Measurements from ENCODE around the gene CCDC93.

The CCDC93 gene

GRCh38 chr2:117985092-117985491, 28.8 kb downstream of the CCDC93 start:
- DNase-seq = no peak

GRCh38 chr2:117984208-117984607, 29.7 kb downstream of the CCDC93 start:
- no peak for DNase-seq

GRCh38 chr2:117983040-117983439, 30.8 kb downstream of the CCDC93 start:
- no peak for DNase-seq

- no peak for DNase-seq
These were observed 31.4 kb downstream of the CCDC93 start for GRCh38 chr2:117982376-117983033.

GRCh38 chr2:117981810-117982209, 32.1 kb downstream of the CCDC93 start:
- no peak for DNase-seq

GRCh38 chr2:117980783-117981676, 32.8 kb downstream of the CCDC93 start:
- no peak for DNase-seq

GRCh38 chr2:117979911-117980701, 33.8 kb downstream of the CCDC93 start:
- DNase-seq = no peak

GRCh38 chr2:117977696-117978095, 36.2 kb downstream of the CCDC93 start:
- DNase-seq = no peak

- no peak for DNase-seq
These were observed 37.3 kb downstream of the CCDC93 start for GRCh38 chr2:117976581-117976980.

GRCh38 chr2:117973498-117974082, 40.3 kb downstream of the CCDC93 start:
- no peak for DNase-seq

GRCh38 chr2:117972476-117973123, 41.3 kb downstream of the CCDC93 start:
- DNase-seq = no peak

GRCh38 chr2:117968722-117969121, 45.1 kb downstream of the CCDC93 start:
- no peak for DNase-seq

- DNase-seq = no peak
These were observed 45.7 kb downstream of the CCDC93 start for GRCh38 chr2:117967977-117968718.

- no peak for DNase-seq
These were observed 50.4 kb downstream of the CCDC93 start for GRCh38 chr2:117963446-117963845.

- DNase-seq = no peak
These were observed 52.7 kb downstream of the CCDC93 start for GRCh38 chr2:117961201-117961600.

- DNase-seq = no peak
These were observed 53.6 kb downstream of the CCDC93 start for GRCh38 chr2:117960231-117960630.

- no peak for DNase-seq
These were observed 55.7 kb downstream of the CCDC93 start for GRCh38 chr2:117958186-117958585.

GRCh38 chr2:117957616-117958015, 56.3 kb downstream of the CCDC93 start:
- DNase-seq = no peak

GRCh38 chr2:117956036-117956796, 57.7 kb downstream of the CCDC93 start:
- no peak for DNase-seq

GRCh38 chr2:117953231-117953630, 60.6 kb downstream of the CCDC93 start:
- DNase-seq = no peak

GRCh38 chr2:117952701-117953100, 61.2 kb downstream of the CCDC93 start:
- no peak for DNase-seq
